Loucy (cell line): Measurements from ENCODE around the gene SH3RF3.

Source experiments
- H2AFZ ChIP-seq: fragments of 200-600 bp; sonication (generic); 2 replicates; pipeline ENCODE4 v1.6.0; 2016; ENCODE audit warnings: antibody characterized with exemption, mild to moderate bottlenecking, low read length, moderate library complexity
- H3F3A ChIP-seq: fragments of 200-600 bp; 2 replicates; pipeline ENCODE4 v1.6.0; 2016; ENCODE audit warnings: antibody characterized with exemption, low read depth, mild to moderate bottlenecking
- H3K27me3 ChIP-seq: fragments of 200-600 bp; sonication (generic); 2 replicates; pipeline ENCODE4 v1.6.1; 2014; ENCODE audit warnings: low read length, mild to moderate bottlenecking; ENCODE audit not compliant: insufficient read depth, poor library complexity, severe bottlenecking
- H3K36me3 ChIP-seq: fragments of 200-600 bp; sonication (generic); 2 replicates; pipeline ENCODE4 v1.6.1; 2016; ENCODE audit warnings: low read length; ENCODE audit not compliant: insufficient read depth
- H3K4me1 ChIP-seq: fragments of 200-600 bp; sonication (generic); 2 replicates; pipeline ENCODE4 v1.5.1; 2014; ENCODE audit warnings: low read length, mild to moderate bottlenecking; ENCODE audit not compliant: insufficient read depth, poor library complexity, severe bottlenecking
- H3K4me2 ChIP-seq: fragments of 200-600 bp; sonication (generic); 2 replicates; pipeline ENCODE4 v1.6.0; 2014; ENCODE audit warnings: antibody characterized with exemption, low read length, low read depth, mild to moderate bottlenecking; ENCODE audit not compliant: poor library complexity, severe bottlenecking
- H3K4me3 ChIP-seq: fragments of 200-600 bp; sonication (generic); 2 replicates; pipeline ENCODE4 v1.5.1; 2014; ENCODE audit warnings: low read length, mild to moderate bottlenecking, mixed read lengths; ENCODE audit not compliant: poor library complexity, severe bottlenecking
- H3K79me2 ChIP-seq: fragments of 200-600 bp; sonication (generic); 2 replicates; pipeline ENCODE4 v1.6.1; 2014; ENCODE audit warnings: low read length; ENCODE audit not compliant: insufficient read depth
- H3K9ac ChIP-seq: fragments of 200-600 bp; sonication (generic); 2 replicates; pipeline ENCODE4 v1.6.0; 2014; ENCODE audit warnings: mild to moderate bottlenecking, low read depth, low read length, moderate library complexity; ENCODE audit not compliant: poor library complexity, severe bottlenecking
- H3K9me2 ChIP-seq: fragments of 200-600 bp; sonication (generic); replicated peaks from 2 replicates; pipeline ENCODE4 v1.6.1; 2016; ENCODE audit warnings: low read depth, low read length, mixed read lengths
- H3K9me3 ChIP-seq: fragments of 200-600 bp; sonication (generic); 2 replicates; pipeline ENCODE4 v1.6.1; 2014; ENCODE audit warnings: mild to moderate bottlenecking, antibody characterized with exemption, low read length, low read depth; ENCODE audit not compliant: insufficient read depth
- H4K20me1 ChIP-seq: fragments of 200-600 bp; sonication (generic); 2 replicates; pipeline ENCODE4 v1.6.0; 2014; ENCODE audit warnings: antibody characterized with exemption, low read length, mild to moderate bottlenecking; ENCODE audit not compliant: insufficient read depth, poor library complexity, severe bottlenecking
- CTCF ChIP-seq: fragments of 200-600 bp; sonication (generic); conservative IDR thresholded peaks from 2 replicates; pipeline ENCODE4 v1.5.1; 2014; ENCODE audit warnings: mild to moderate bottlenecking, antibody characterized with exemption, low read length
- EZH2phosphoT487 ChIP-seq: fragments of 200-600 bp; IDR thresholded peaks from 2 replicates; pipeline ENCODE4 v1.6.1; 2018; ENCODE audit warnings: antibody characterized with exemption, mild to moderate bottlenecking, moderate library complexity, borderline replicate concordance

The SH3RF3 gene

GRCh38 chr2:109542384-109542783, 413.4 kb downstream of the SH3RF3 start:
- no peak overlapping the region for H3K9ac ChIP-seq
- TF ChIP-seq EZH2phosphoT487 (no peak), CTCF (no peak)
- H3K4me2 ChIP-seq: no peak overlapping the region
- H3K79me2 ChIP-seq: no peaks in the 10 kb centered on the region
- no peaks in the 10 kb centered on the region for H3K36me3 ChIP-seq
- no peaks in the 10 kb centered on the region for H3F3A ChIP-seq
- H3K27me3 ChIP-seq: no peaks in the 10 kb centered on the region
- no peaks in the 10 kb centered on the region for H3K9me3 ChIP-seq
- no peaks in the 10 kb centered on the region for H3K4me1 ChIP-seq
- H3K4me3 ChIP-seq: no peak overlapping the region
- H4K20me1 ChIP-seq: no peaks in the 10 kb centered on the region
- H3K9me2 ChIP-seq: no peaks in the 10 kb centered on the region
- H2AFZ ChIP-seq: no peak overlapping the region

DNA sequence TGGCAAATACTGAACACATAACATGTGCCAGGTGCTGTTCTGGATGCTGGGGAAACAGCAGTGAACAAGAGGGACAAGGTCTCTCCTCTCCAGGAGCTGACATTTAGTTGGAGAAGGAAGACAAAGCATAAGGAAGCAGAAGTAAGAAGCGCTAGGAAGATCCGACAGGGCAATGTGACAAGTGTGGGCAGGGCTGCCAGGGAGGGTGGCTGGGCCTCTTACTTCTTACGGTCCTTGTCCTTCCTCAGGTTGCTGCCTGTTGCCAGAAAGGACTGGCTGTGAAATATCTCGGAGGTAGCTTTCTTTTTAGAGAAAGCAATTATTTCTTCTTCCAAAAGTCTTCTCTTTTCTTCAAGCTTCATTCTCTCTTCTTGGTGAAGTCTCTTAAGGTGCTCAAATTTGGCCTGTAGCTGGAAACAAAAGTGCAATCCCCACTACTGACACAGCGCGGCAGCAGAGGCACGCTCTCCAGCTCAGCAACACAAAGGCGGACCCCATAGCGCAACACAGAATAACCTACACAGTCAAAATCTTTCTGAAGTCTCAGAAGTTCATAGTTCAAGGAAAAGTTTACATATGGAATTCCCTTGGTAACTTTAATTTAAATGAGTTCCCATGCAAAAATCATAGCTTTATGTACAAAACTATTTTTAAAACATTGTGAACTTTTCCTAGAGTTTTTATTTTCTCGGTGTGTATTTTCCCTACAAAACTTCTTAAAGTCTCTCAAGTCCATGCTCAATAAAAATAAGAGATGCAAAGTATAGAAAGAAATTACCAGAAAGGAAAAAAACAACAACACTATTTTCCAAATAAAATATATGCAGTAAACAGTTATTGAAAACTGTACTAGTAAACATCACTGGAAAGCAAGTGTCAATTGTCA, 417.1 kb downstream of the SH3RF3 start:
- H3K79me2 ChIP-seq: no peaks in the 10 kb centered on the region
- no peaks in the 10 kb centered on the region for H3K9me3 ChIP-seq
- H3K4me1 ChIP-seq: no peaks in the 10 kb centered on the region
- no peak for TF ChIP-seq EZH2phosphoT487
- TF ChIP-seq CTCF: peak; percentile 91
- H3K4me2 ChIP-seq: no peak overlapping the region
- H3K9me2 ChIP-seq: no peaks in the 10 kb centered on the region
- no peaks in the 10 kb centered on the region for H3K27me3 ChIP-seq
- H3K36me3 ChIP-seq: no peaks in the 10 kb centered on the region
- H2AFZ ChIP-seq: peak overlapping the region; percentile 52; the same call in 1 of the 2 replicates
- H3K9ac ChIP-seq: no peak overlapping the region
- H4K20me1 ChIP-seq: no peaks in the 10 kb centered on the region
- no peaks in the 10 kb centered on the region for H3F3A ChIP-seq
- no peak overlapping the region for H3K4me3 ChIP-seq

GRCh38 chr2:109547280-109547679, 418.3 kb downstream of the SH3RF3 start:
- H3K27me3 ChIP-seq: no peaks in the 10 kb centered on the region
- H4K20me1 ChIP-seq: no peaks in the 10 kb centered on the region
- TF ChIP-seq EZH2phosphoT487 (no peak), CTCF (peak; percentile 9; the same call in 1 of the 2 replicates)
- no peaks in the 10 kb centered on the region for H3F3A ChIP-seq
- no peaks in the 10 kb centered on the region for H3K9me3 ChIP-seq
- no peak overlapping the region for H3K9ac ChIP-seq
- no peak overlapping the region for H3K4me3 ChIP-seq
- no peaks in the 10 kb centered on the region for H3K4me1 ChIP-seq
- H3K36me3 ChIP-seq: no peaks in the 10 kb centered on the region
- no peaks in the 10 kb centered on the region for H3K79me2 ChIP-seq
- no peaks in the 10 kb centered on the region for H3K9me2 ChIP-seq
- no peak overlapping the region for H3K4me2 ChIP-seq
- H2AFZ ChIP-seq: no peak overlapping the region
